Stimulated activated CD4-positive, alpha-beta T cell treated with anti-CD3 and anti-CD28 coated beads, TNF-alpha, amount 100 ng/mL, for 48 hours (primary cell): ENCODE measurements around the gene DSG2.
A peak's percentile ranks its signal among the peaks of the same experiment; 100 is the strongest.

ENCODE experiments used
- DNase-seq, 3 donors: peaks; one replicate each; pipeline ENCODE4 v3.0.0-alpha.2; 2020; ENCODE audit warnings: low read depth in 3 of 3

Gene DSG2

GRCh38 chr18:31555971-31556747, 58.2 kb downstream of the DSG2 start:
- peak in 1 of 3 donors; percentile 13 for DNase-seq

DNA sequence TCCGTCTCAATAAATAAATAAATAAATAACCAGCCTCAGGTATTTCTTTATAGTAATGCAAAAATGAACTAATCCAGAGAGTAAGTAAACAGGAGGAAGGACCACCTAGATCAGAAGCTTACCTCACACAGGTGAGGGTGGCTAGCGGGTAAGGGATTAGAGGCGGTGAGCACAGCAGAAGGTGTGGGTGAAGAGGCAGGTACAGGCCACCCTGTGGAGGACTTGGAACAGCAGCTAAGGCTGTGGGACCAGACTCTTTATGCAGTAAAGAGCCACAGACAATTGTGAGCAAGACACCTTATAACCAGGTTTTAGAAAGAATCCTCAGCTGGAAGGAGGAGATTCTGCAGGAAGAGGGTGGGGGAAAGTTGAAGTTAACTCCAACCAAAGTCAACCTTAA, 59.5 kb downstream of the DSG2 start:
- DNase-seq: no peak

GRCh38 chr18:31558567-31558966, 60.6 kb downstream of the DSG2 start:
- DNase-seq: no peak

DNA sequence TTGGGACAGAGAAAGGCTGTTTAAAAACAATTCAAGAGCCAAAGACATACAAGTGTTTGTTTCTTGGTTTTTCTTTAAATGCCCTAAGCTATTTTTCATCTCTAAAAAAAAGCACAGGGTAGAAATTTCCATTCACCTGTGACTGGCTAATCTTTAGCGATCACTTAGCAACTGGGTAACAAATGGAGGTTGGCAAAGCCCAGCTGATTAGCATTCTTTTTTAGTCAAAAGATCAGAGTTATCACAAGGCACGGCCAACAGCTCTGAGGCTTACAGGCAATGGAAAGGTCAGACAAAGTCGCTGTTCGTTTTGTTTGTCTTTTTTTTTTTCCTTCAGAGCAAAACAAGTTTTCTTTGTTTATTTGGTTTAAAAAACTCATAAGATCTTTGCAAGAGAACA, 64.7 kb downstream of the DSG2 start:
- DNase-seq: no peak

DNA sequence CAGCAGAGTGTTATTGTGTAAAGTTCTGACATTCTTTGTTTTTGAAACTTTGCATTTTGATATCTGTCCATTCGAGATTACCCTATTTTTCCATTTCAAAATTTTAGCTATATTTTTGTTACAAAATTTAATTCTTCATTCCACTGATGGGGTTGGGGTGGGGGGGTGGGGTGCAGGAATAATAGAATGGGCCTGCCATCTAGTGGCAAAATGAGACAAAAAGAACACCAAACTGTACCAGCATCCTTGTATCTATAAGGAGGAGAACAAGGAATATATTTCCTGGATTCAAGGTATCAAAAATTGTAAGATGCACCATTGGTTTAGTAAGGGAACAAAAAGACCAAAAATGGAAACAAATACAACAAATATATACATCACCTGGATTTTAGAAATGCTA, 65.8 kb downstream of the DSG2 start:
- DNase-seq: no peak

DNA sequence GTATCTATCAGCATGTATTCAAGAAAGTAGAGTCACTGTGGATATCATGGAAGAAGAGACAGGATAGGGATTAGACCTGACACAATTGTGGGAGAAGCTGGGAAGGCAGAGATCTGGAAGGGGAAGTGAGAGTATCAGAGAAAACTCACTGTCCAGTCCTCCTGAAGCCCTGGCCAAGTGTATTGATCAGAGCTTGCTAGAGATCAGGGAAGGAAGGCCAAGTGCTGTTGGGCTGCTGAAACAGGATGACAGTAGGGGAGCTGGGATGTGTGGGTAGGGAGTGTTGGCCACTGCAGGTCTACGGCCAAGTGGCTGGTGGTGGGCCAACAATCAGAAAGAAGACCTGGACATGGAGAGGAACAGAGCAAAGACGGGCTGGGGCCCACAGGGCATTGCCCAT, 67.4 kb downstream of the DSG2 start:
- DNase-seq: no peak

GRCh38 chr18:31565782-31566512, 68.0 kb downstream of the DSG2 start:
- DNase-seq: no peak

DNA sequence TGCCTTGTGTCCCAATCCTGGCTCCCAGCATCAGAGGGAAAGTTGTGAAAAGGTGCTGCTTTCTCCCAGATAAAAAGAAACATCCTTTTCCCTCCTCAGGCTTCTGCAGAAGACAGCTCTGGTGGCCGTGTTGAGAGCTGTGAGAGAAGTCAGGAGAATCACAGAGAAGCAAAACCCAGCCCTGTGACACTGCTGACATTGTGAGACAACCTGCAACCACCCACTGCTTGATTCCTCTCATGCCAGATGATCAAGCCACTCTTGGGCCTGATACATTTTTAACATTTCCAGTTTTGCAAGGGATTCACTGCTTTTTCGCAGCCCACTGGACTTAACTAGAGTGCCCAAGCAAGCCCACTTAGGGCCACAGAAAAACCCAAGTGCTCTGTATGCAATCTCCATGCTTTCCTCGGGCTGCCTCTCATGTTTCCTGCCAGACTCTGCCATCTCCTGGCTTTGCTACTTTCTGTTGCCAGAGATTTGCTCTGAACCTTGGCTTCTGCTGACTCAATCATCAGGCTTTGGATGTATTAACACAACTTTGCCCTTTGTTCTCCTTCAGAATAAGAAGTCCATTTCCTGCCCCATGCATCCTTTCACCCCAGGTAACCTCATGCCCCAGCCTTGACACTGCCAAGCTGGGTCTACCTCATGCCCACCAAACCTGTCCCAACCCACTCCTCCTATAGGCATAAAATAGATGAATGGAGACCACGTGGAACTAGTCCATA, 68.8 kb downstream of the DSG2 start:
- no peak for DNase-seq

DNA sequence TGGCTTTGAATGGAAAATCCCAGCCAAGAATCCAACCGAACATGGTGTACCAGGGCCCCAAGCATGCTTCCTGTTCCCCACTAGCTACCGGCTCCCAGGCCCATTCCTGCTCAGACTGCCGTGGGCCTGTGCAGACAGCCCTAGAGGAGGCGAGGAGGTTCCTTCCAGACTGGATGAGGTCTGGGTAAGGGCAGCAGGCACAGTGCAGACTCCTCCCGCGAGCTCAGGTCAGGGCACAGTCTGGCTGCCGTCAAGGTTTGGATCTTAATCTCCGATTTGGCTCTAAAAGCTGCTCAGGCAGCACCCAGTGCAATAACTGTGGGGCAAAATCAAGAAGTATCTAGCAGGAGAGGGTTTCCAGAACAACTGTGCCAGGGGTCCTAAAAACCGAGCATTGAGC, 74.4 kb downstream of the DSG2 start:
- DNase-seq: no peak

GRCh38 chr18:31573051-31573450, 75.1 kb downstream of the DSG2 start:
- DNase-seq: no peak

DNA sequence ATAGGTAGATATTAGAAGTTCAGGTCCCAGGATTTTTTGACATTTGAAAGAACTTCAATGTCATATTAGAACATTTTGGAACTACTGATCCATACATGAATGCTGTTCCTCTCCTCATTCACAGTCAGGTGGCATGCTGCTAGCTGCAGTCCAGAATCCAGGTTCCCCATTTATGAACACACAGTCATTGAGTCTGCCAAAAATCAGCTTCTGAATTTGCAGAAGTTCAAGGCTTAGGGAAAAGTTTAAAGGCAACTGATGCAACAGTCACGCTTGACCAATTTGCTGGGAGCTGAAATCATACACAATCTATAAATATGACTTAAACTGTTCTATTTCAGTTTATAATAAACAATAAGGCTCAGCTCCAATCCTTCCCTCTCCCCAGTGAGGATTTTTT, 76.4 kb downstream of the DSG2 start:
- DNase-seq: no peak

DNA sequence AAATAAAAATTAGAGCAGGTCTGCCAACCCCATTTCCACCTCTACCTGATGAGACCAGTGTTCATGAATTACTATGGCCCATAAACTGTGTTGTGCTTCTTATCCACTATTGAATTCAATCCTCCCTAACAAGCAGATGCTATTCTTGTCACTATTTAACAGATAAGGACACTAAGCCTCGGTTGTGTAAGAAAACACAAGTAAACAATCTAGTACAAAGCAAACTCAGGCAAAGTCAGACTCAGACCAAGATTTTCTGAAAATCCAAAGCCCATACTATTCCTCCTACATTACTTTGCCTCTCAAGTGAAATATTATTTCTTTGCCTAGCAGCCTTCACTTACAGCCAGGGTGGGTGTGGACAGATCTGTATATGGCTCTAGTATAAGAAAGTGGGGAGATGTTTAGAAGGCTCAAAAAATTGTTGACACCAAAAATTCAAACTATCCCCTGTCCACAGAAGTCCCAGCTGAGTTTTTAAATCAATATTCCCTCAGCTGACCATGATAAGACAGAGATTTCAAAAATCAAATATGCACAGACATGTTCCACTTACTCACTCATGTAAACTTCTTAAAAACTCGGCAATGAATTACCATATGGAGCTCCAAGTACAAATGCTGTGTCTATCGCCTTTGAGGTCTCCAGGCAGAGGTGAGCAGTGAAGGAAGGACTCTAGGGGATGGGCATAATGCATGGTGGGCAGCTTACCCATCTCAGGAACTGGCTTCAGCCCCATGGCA, 77.7 kb downstream of the DSG2 start:
- DNase-seq: no peak

- no peak for DNase-seq
Measured at GRCh38 chr18:31576670-31577069, 78.7 kb downstream of the DSG2 start.

- DNase-seq: no peak
Measured at GRCh38 chr18:31577195-31577594, 79.2 kb downstream of the DSG2 start.

DNA sequence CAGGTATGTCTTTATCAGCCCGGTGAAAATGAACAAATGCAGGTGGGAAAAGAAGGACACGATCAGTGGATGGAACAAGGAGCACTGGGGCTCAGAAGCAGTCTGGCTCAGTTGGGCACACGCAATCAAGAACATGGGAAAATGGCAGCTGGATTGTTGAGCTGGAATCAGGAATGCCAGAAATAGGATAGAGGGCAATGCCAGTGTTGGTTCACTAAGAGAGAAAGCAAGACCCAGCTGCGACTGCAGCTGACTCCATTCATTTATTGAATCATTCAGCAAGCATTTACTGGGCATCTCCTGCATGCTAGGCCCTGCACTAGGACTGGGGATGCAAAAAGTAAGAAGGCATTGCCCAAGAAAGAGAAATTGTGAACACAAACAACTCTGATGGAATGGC, 80.1 kb downstream of the DSG2 start:
- DNase-seq: no peak

- no peak for DNase-seq
Measured at GRCh38 chr18:31579375-31579774, 81.4 kb downstream of the DSG2 start.

- DNase-seq: no peak
Measured at GRCh38 chr18:31581498-31582197, 83.7 kb downstream of the DSG2 start.

- no peak for DNase-seq
Measured at GRCh38 chr18:31583185-31583854, 85.3 kb downstream of the DSG2 start.

DNA sequence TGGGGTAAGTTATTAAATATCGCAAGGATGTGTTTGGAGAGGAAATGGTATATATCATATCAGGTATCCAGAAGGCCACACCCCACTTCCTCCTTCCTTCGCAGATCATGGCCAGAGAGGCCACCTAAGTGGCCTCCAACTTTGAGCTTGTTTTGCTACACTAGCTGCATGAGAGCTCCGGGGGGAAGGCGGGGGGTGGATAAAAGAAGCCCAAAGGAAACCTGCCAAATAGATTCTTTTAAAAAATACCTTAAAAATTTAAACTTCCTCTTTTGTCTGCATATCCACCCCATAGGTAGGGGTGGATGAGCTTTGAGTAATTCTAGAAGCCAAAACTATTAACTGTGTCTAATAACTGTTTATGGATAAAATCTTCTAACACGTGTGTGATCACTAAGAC, 88.0 kb downstream of the DSG2 start:
- DNase-seq: no peak

GRCh38 chr18:31586616-31587015, 88.6 kb downstream of the DSG2 start:
- no peak for DNase-seq

GRCh38 chr18:31587529-31587928, 89.6 kb downstream of the DSG2 start:
- no peak for DNase-seq
